Measurements from ENCODE around the gene ARL1. TPM values are rescaled to one million over a fixed set of nuclear protein-coding genes. Genes with fewer than 3 reads are reported as not detected.

ARL1 gene
- total and polyA plus RNA-seq, 2 donors (not counting 1 experiment from before 2014, with no cell fraction given) = 13.8 to 40.7 TPM

DNA sequence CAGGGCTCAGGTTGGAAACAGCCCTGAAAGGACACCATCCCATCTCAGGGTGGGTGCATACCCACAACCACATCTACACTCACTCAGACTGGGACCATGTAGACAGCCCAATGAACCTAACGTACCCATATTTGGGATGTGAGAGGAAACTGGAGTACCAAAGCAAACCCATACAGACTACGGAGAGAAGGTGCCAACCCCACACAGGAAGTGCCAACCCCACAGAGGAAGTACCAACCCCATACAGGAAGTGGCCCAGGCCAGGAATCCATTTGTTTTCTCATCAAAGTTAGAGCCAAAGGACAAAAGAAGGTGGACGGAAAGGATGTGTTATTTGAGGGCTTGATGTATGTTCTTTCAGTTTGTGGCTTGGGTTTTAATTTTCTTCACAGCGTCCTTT is 48.1 kb upstream of the ARL1 start:
- no peak overlapping the region for H3K9ac ChIP-seq (ENCODE audit: low read length)
- no peak overlapping the region for H2AFZ ChIP-seq (ENCODE audit: insufficient read depth, low read depth, low read length, poor library complexity, severe bottlenecking)
- ChIA-PET POLR2A (no interaction called here), CTCF (no interaction called here)
- no peaks in the 10 kb centered on the region for H3K27me3 ChIP-seq (replicated peaks in 1 of 4; ENCODE audit: control extremely low read depth in 1 of 4, control insufficient read depth in 3 of 4, insufficient read depth in 4 of 4, low read length in 3 of 4)
- no CpG with 5 or more reads among the region's 4 CpGs for WGBS (ENCODE audit: insufficient coverage)
- peaks cover 0 to 4% of the 10 kb centered on the region in 2 donors for H3K4me1 ChIP-seq (ENCODE audit: control insufficient read depth in 2 of 2, insufficient read depth in 2 of 2, low read length in 2 of 2)
- no peak overlapping the region for H3K4me2 ChIP-seq (replicated peaks; ENCODE audit: low read depth, low read length, poor library complexity, severe bottlenecking)
- Mint-ChIP-seq H3K27me3 (no peaks in the 10 kb centered on the region), H3K27ac (no peak overlapping the region), H3K9me3 (ENCODE audit: insufficient read depth) (peaks cover 6% of the 10 kb centered on the region), H3K4me3 (no peak overlapping the region), H3K4me1 (peaks cover 6% of the 10 kb centered on the region)
- H4K20me1 ChIP-seq (ENCODE audit: control insufficient read depth, insufficient read depth, low read length, poor library complexity, severe bottlenecking) = no peaks in the 10 kb centered on the region
- H3K27ac ChIP-seq (ENCODE audit: low read length in 2 of 2) = no peak overlapping the region
- H3K4me3 ChIP-seq (ENCODE audit: control extremely low read depth in 1 of 5, extremely low read depth in 1 of 5, insufficient read depth in 1 of 5, low read depth in 2 of 5, low read length in 4 of 5) = no peak overlapping the region
- H3K9me3 ChIP-seq (ENCODE audit: control extremely low read depth in 1 of 3, control insufficient read depth in 2 of 3, insufficient read depth in 1 of 3, low read length in 2 of 3) = peaks cover 1 to 15% (median 9%) of the 10 kb centered on the region in 3 donors
- intact Hi-C loops (cut with micrococcal nuclease) = no loop called here
- no peak for ATAC-seq (ENCODE audit: low read depth)
- TF ChIP-seq, protein P1, sequence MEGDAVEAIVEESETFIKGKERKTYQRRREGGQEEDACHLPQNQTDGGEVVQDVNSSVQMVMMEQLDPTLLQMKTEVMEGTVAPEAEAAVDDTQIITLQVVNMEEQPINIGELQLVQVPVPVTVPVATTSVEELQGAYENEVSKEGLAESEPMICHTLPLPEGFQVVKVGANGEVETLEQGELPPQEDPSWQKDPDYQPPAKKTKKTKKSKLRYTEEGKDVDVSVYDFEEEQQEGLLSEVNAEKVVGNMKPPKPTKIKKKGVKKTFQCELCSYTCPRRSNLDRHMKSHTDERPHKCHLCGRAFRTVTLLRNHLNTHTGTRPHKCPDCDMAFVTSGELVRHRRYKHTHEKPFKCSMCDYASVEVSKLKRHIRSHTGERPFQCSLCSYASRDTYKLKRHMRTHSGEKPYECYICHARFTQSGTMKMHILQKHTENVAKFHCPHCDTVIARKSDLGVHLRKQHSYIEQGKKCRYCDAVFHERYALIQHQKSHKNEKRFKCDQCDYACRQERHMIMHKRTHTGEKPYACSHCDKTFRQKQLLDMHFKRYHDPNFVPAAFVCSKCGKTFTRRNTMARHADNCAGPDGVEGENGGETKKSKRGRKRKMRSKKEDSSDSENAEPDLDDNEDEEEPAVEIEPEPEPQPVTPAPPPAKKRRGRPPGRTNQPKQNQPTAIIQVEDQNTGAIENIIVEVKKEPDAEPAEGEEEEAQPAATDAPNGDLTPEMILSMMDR (IDR thresholded peaks at IDR 0.05) = no peak
- no peak for TF ChIP-seq EZH2 (IDR thresholded peaks at IDR 0.05; ENCODE audit: borderline replicate concordance, insufficient read depth, low read depth, low read length, poor library complexity, severe bottlenecking)
- no peaks in the 10 kb centered on the region for H3K79me2 ChIP-seq (ENCODE audit: control insufficient read depth, insufficient read depth, low read length)
- no peaks in the 10 kb centered on the region for H3K36me3 ChIP-seq (replicated peaks in 1 of 2; ENCODE audit: control extremely low read depth in 1 of 2, control insufficient read depth in 1 of 2, extremely low read depth in 1 of 2, insufficient read depth in 2 of 2, low read length in 1 of 2)
- no peak for DNase-seq

DNA sequence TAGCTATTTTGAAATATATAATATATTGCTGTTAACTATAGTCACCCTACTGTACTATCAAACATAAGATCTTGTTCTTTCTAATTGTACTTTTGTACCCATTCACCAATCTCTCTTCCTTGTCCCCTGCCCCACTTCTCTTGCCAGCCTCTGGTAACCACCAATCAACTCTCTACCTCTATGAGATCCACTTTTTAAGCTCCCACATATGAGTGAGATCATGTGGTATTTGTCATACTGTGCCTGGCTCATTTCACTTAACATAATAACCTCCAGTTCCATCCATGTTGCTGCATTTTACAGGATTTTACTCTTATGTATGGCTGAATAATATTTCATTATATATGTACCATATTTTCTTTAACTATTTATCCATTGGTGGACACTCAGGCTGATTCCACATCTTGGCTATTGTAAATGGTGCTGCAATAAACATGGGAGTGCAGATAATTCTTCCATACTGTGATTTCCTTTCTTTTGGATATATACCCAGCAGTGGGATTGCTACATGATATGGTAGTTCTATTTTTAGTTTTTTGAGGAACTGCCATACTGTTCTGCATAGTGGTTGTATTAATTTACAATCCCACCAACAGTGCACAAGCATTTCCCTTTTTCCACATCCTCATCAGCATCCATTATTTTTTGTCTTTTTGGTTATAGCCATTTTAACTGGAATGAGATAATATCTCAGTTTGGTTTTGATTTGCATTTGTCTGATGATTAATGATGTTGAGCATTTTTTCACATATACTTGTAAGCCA is 34.1 kb upstream of the ARL1 start:
- intact Hi-C loops (cut with micrococcal nuclease) = no loop called here
- DNase-seq (no peak), ATAC-seq (ENCODE audit: low read depth) (no peak)
- Histone ChIP-seq H2AFZ (ENCODE audit: insufficient read depth, low read depth, low read length, poor library complexity, severe bottlenecking) (no peak overlapping the region), H3K4me3 (ENCODE audit: control extremely low read depth in 1 of 5, extremely low read depth in 1 of 5, insufficient read depth in 1 of 5, low read depth in 2 of 5, low read length in 4 of 5) (no peak overlapping the region), H3K4me2 (replicated peaks; ENCODE audit: low read depth, low read length, poor library complexity, severe bottlenecking) (no peak overlapping the region), H4K20me1 (ENCODE audit: control insufficient read depth, insufficient read depth, low read length, poor library complexity, severe bottlenecking) (no peaks in the 10 kb centered on the region), H3K9me3 (ENCODE audit: control extremely low read depth in 1 of 3, control insufficient read depth in 2 of 3, insufficient read depth in 1 of 3, low read length in 2 of 3) (no peaks in the 10 kb centered on the region), H3K79me2 (ENCODE audit: control insufficient read depth, insufficient read depth, low read length) (no peaks in the 10 kb centered on the region), H3K27ac (ENCODE audit: low read length in 2 of 2) (no peak overlapping the region), H3K4me1 (ENCODE audit: control insufficient read depth in 2 of 2, insufficient read depth in 2 of 2, low read length in 2 of 2) (no peaks in the 10 kb centered on the region), H3K27me3 (replicated peaks in 1 of 4; ENCODE audit: control extremely low read depth in 1 of 4, control insufficient read depth in 3 of 4, insufficient read depth in 4 of 4, low read length in 3 of 4) (peaks cover 0 to 2% (median 0%) of the 10 kb centered on the region in 4 experiments), H3K36me3 (replicated peaks in 1 of 2; ENCODE audit: control extremely low read depth in 1 of 2, control insufficient read depth in 1 of 2, extremely low read depth in 1 of 2, insufficient read depth in 2 of 2, low read length in 1 of 2) (no peaks in the 10 kb centered on the region), H3K9ac (ENCODE audit: low read length) (no peak overlapping the region)
- ChIA-PET CTCF (no interaction called here), POLR2A (no interaction called here)
- Mint-ChIP-seq H3K27ac (no peak overlapping the region), H3K27me3 (peaks cover 14% of the 10 kb centered on the region), H3K4me1 (no peaks in the 10 kb centered on the region), H3K9me3 (ENCODE audit: insufficient read depth) (no peaks in the 10 kb centered on the region), H3K4me3 (no peak overlapping the region)
- TF ChIP-seq EZH2 (IDR thresholded peaks at IDR 0.05; ENCODE audit: borderline replicate concordance, insufficient read depth, low read depth, low read length, poor library complexity, severe bottlenecking) = no peak
- TF ChIP-seq, protein P1 (IDR thresholded peaks at IDR 0.05) = no peak
